Stomach (tissue), 4 donors: ENCODE data around the gene LTBP4.

Experiments
- EP300 ChIP-seq: sonication (generic); formaldehyde crosslinking; IDR thresholded peaks from one replicate; pipeline ENCODE4 v1.6.1; 2017; ENCODE audit warnings: antibody characterized with exemption
- POLR2A ChIP-seq, 4 donors: fragments of 450-650 bp; IDR thresholded peaks; one replicate each; pipeline ENCODE4 v1.6.1; 2016; ENCODE audit warnings: antibody characterized with exemption in 4 of 4, control low read depth in 2 of 4, mild to moderate bottlenecking in 1 of 4, moderate library complexity in 1 of 4
- POLR2AphosphoS5 ChIP-seq, 3 donors: sonication (generic); formaldehyde crosslinking; IDR thresholded peaks; one replicate each; pipeline ENCODE4 v1.6.1; 2016; ENCODE audit warnings: antibody characterized with exemption in 3 of 3
- TF ChIP-seq, protein P1 (sequence below), 7 experiments: fragments of 450-650 bp in 4 of 7; fragments of 200-600 bp in 3 of 7; sonication (generic) in 3 of 7; IDR thresholded peaks; one replicate each; pipeline ENCODE4 v1.5.1; 2016 to 2019; ENCODE audit warnings: antibody characterized with exemption in 7 of 7, control low read depth in 2 of 7, mild to moderate bottlenecking in 1 of 7

DNA sequence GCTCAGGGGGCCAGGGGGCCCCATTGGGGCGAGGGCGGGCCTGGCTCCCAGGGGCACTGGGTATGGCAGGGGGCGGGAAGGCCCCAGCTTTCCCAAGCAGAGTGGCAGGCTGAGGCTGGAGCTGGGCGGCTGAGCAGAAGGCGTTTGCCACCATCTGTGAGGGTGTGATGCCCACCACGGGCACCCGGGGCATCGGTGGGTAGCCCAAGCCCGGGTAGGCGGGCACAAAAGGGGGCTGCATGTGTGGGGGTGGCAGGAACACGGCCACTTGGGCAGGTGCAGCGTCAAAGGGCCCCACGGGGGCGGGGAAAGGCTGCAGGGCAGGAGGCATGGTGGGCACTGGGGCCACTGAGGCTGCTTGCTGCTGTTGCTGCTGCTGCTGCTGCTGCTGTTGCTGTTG is 66.4 kb downstream of the LTBP4 start:
- TF ChIP-seq, protein P1, sequence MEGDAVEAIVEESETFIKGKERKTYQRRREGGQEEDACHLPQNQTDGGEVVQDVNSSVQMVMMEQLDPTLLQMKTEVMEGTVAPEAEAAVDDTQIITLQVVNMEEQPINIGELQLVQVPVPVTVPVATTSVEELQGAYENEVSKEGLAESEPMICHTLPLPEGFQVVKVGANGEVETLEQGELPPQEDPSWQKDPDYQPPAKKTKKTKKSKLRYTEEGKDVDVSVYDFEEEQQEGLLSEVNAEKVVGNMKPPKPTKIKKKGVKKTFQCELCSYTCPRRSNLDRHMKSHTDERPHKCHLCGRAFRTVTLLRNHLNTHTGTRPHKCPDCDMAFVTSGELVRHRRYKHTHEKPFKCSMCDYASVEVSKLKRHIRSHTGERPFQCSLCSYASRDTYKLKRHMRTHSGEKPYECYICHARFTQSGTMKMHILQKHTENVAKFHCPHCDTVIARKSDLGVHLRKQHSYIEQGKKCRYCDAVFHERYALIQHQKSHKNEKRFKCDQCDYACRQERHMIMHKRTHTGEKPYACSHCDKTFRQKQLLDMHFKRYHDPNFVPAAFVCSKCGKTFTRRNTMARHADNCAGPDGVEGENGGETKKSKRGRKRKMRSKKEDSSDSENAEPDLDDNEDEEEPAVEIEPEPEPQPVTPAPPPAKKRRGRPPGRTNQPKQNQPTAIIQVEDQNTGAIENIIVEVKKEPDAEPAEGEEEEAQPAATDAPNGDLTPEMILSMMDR (IDR thresholded peaks at IDR 0.05): no peak
- no peak for TF ChIP-seq EP300
- no peak for TF ChIP-seq POLR2AphosphoS5 (IDR thresholded peaks at IDR 0.05)
- TF ChIP-seq POLR2A (IDR thresholded peaks at IDR 0.05): no peak
